GM10266 (cell line): ENCODE data around the gene YTHDF1.
"Not testable (repeated sequence)": the region's sequence is repeated elsewhere in the genome, so short reads cannot be mapped to it uniquely, and the experiment has no call there.

Experiments
- DNase-seq: peaks from one replicate; pipeline ENCODE4 v3.0.0; 2012; ENCODE audit errors: extremely low spot score
- CTCF ChIP-seq: IDR thresholded peaks from 2 replicates; pipeline ENCODE4 v1.5.1; 2012; ENCODE audit warnings: mild to moderate bottlenecking, low read depth; ENCODE audit not compliant: control insufficient read depth, insufficient read depth; ENCODE audit errors: missing control alignments

The YTHDF1 gene

GRCh38 chr20:63226042-63226943 is 10.4 kb upstream of the YTHDF1 start:
- no peak for DNase-seq
- no peak for TF ChIP-seq CTCF

GRCh38 chr20:63225082-63225454 is 9.1 kb upstream of the YTHDF1 start:
- no peak for TF ChIP-seq CTCF
- no peak for DNase-seq

GRCh38 chr20:63224412-63225081 is 8.6 kb upstream of the YTHDF1 start:
- DNase-seq, result no peak
- no peak for TF ChIP-seq CTCF

- no peak for DNase-seq
- no peak for TF ChIP-seq CTCF
Measured at GRCh38 chr20:63223826-63224207, 7.9 kb upstream of the YTHDF1 start.

- DNase-seq, result peak; percentile 68
Measured at GRCh38 chr20:63223121-63223825, 7.3 kb upstream of the YTHDF1 start.

GRCh38 chr20:63222541-63222940 is 6.6 kb upstream of the YTHDF1 start:
- TF ChIP-seq CTCF, result no peak
- DNase-seq, result no peak

More at GRCh38 chr20:63223121-63223825, 7.3 kb upstream of the YTHDF1 start:
- TF ChIP-seq CTCF, result peak; percentile 79

- not testable (repeated sequence) for DNase-seq
Measured at GRCh38 chr20:63221400-63222053, 5.6 kb upstream of the YTHDF1 start.
